Measurements from ENCODE around the gene MLNR.

The MLNR gene, protein sequence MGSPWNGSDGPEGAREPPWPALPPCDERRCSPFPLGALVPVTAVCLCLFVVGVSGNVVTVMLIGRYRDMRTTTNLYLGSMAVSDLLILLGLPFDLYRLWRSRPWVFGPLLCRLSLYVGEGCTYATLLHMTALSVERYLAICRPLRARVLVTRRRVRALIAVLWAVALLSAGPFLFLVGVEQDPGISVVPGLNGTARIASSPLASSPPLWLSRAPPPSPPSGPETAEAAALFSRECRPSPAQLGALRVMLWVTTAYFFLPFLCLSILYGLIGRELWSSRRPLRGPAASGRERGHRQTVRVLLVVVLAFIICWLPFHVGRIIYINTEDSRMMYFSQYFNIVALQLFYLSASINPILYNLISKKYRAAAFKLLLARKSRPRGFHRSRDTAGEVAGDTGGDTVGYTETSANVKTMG

DNA sequence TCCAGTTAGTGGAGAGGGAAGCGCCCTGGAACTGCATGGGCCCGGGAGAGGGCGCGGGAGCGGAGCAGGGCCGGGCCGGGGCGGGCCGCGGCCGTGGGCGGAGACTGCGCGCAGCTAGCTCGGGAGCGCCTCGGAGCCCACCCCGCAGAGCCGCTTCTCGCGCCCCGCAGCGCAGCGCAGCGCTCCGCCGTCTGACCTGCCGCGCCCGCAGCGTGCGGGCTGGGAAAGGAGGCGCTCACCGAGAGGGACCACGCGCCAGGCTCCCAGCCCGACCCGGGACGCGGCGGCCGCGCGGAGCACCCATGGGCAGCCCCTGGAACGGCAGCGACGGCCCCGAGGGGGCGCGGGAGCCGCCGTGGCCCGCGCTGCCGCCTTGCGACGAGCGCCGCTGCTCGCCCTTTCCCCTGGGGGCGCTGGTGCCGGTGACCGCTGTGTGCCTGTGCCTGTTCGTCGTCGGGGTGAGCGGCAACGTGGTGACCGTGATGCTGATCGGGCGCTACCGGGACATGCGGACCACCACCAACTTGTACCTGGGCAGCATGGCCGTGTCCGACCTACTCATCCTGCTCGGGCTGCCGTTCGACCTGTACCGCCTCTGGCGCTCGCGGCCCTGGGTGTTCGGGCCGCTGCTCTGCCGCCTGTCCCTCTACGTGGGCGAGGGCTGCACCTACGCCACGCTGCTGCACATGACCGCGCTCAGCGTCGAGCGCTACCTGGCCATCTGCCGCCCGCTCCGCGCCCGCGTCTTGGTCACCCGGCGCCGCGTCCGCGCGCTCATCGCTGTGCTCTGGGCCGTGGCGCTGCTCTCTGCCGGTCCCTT, at the start of gene MLNR:
Gene MLNR, plus strand, starts transcription at position 303 of the 820 bp plus-strand sequence. Its CDS starts 0 bp downstream, at position 303.
- peak within 1 kb of the TSS; percentile 18 for H3K4me3 ChIP-seq (ENCODE audit: low read depth, low read length)
- TF ChIP-seq, protein P1, sequence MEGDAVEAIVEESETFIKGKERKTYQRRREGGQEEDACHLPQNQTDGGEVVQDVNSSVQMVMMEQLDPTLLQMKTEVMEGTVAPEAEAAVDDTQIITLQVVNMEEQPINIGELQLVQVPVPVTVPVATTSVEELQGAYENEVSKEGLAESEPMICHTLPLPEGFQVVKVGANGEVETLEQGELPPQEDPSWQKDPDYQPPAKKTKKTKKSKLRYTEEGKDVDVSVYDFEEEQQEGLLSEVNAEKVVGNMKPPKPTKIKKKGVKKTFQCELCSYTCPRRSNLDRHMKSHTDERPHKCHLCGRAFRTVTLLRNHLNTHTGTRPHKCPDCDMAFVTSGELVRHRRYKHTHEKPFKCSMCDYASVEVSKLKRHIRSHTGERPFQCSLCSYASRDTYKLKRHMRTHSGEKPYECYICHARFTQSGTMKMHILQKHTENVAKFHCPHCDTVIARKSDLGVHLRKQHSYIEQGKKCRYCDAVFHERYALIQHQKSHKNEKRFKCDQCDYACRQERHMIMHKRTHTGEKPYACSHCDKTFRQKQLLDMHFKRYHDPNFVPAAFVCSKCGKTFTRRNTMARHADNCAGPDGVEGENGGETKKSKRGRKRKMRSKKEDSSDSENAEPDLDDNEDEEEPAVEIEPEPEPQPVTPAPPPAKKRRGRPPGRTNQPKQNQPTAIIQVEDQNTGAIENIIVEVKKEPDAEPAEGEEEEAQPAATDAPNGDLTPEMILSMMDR (conservative IDR thresholded peaks at IDR 0.05; ENCODE audit: low read depth, low read length), result no peak
- DNase-seq (ENCODE audit: low read depth), result no peak

DNA sequence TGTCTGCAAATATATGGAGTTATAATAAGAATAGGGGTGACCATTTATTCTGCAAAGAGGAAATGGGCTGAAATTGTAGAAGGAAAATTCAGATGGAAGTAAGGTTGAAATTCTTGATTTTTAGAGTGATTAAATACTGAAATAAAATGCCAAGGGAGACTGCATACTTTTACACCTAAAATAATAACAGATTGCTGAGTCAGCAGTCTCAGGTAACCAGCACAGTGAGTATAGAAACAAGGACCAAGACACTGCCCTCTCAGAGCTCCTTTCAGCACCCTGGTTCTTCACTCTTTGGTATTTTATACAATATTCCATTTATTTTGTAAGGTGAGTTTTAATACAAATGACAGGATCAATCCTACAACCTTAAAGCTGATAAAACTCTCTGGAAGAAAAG, 48.8 kb upstream of the MLNR start:
- TF ChIP-seq, protein P1 (conservative IDR thresholded peaks at IDR 0.05; ENCODE audit: low read depth, low read length), result no peak
- H3K4me3 ChIP-seq (ENCODE audit: low read depth, low read length), result no peak overlapping the region
- DNase-seq (ENCODE audit: low read depth), result no peak

DNA sequence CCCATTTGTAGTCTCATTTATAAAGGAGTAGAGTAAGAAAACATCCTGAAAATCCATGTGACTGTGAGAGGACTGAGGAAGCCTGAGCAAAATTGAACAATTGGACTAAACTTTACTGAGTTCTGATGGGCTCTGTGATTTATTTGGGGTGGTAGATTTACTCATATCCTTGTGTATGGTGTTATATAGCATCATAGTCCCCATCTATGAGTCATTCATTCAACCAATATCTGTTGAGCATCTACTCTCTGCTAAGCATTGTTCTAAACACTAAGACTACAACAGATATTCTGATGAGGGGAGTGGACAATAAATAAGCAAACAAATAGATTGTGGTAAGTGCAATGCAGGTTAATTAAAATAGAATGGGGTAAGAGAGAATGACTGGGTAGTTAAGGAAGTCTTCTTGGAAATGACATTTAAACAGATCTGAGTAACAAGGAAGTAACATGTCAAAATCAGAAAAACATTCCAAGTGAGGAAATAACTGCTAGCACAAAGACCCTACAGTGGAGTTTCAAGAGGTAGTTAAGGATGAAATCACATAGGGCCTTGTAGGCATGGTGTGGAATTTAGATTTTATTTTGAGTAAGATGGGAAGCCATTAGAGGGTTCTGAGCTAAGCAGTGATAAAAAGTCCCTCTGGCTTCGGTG, 36.3 kb upstream of the MLNR start:
- H3K4me3 ChIP-seq (ENCODE audit: low read depth, low read length), result no peak overlapping the region
- no peak for DNase-seq (ENCODE audit: low read depth)
- TF ChIP-seq, protein P1 (conservative IDR thresholded peaks at IDR 0.05; ENCODE audit: low read depth, low read length), result no peak

DNA sequence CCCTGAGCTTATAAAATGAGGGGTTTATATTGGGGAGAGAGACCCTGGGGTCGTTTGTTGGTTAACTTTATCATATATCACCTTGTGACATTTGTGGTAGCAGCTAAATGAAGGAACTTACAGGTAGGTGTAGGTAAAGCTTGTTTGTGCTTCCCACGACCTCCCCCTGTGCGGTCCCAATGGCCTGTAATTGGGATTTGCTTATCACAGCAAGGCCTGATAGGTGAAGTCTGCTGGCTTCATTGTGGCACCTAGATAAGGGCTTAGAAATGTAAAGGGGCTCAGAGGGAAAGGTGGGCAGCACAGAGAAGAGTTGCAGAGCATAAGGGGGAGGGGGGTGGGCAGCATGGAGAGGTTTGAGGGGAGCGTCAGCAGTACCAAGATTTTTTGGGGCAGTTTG, 35.5 kb upstream of the MLNR start:
- DNase-seq (ENCODE audit: low read depth), result no peak
- H3K4me3 ChIP-seq (ENCODE audit: low read depth, low read length), result no peak overlapping the region
- TF ChIP-seq, protein P1 (conservative IDR thresholded peaks at IDR 0.05; ENCODE audit: low read depth, low read length), result no peak

DNA sequence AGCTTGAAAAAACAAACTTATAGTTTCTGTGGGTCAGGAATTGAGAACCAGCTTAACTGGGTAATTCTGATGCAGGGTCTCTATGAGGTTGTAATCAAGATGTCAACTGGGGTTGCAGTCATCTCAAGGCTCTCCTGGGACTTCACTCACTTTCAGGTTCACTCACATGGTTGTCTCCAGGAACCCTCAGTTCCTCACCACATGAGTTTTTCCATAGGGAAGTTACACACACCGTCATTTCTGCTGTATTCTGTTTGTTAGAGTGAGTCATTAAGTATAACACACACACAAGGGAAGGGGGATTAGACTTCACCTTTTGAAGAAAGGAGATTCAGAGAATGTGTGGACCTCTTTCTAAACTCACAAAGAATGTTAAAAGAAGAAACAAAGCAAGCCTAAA, 34.9 kb upstream of the MLNR start:
- no peak overlapping the region for H3K4me3 ChIP-seq (ENCODE audit: low read depth, low read length)
- DNase-seq (ENCODE audit: low read depth), result peak; percentile 27
- TF ChIP-seq, protein P1 (conservative IDR thresholded peaks at IDR 0.05; ENCODE audit: low read depth, low read length), result no peak

DNA sequence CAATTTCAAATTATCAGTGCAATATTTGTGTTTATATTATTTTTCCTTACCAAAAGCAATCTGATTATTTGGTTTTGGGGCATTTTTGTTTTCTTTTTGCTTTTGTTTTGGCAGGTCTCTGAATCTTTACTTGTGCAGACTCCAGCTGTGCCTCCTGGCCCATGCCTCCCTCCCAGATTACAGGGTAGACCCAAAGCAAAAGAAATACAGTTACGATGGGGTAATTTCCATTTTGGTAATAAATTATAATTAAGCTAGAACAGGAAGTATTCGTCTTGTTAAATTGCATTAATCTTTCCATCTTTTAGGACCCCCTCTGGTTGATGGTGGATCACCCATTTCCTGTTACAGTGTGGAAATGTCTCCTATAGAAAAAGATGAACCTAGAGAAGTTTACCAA, 29.2 kb upstream of the MLNR start:
- TF ChIP-seq, protein P1 (conservative IDR thresholded peaks at IDR 0.05; ENCODE audit: low read depth, low read length), result no peak

More for the DNA sequence above, 29.2 kb upstream of the MLNR start:
- H3K4me3 ChIP-seq (ENCODE audit: low read depth, low read length), result no peak overlapping the region
- DNase-seq (ENCODE audit: low read depth), result no peak
